HG03571 (cell line): ENCODE results near the gene CLCN3.
A peak's percentile ranks its signal among the peaks of the same experiment; 100 is the strongest.
"Not testable (repeated sequence)": the region's sequence is repeated elsewhere in the genome, so short reads cannot be mapped to it uniquely, and the experiment has no call there.

Experiments
- ATAC-seq: cut with Tn5 transposase; IDR thresholded peaks from one replicate; pipeline ENCODE4 v1.9.1; 2021; ENCODE audit not compliant: unreplicated experiment

The CLCN3 gene

DNA sequence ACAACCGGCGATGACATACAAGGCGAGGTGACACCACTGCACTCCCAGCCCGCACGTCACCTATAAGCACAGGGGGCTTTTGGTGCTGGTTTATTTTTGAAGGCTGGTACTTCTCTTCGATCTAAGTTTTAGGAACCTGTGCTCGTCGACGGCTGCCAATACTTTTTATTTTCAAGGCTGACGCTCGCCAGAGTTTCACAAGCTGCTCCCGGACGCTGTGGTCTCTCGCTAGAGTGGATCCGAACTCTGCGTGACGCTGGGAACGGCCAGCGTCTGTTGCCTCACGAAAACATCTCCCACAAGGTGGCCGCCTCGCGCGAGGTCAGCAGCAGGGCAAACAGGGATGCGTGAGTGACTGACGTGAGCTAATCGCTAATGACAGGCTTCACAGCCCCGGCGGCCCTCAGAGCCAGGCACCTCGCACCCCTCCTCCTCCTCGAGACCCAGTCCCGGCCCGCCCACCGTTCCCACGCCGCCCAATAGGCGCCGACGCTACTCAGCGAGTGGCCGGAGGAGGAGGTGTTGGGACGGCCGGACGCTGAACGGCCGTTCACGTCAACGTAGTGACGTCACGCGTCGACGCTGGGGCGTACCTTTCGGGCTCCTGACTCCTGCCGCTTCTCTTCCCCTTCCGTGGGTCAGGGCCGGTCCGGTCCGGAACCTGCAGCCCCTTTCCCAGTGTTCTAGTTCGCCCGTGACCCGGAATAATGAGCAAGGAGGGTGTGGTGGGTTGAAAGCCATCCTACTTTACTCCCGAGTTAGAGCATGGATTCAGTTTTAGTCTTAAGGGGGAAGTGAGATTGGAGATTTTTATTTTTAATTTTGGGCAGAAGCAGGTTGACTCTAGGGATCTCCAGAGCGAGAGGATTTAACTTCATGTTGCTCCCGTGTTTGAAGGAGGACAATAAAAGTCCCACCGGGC is at the start of gene CLCN3:
CLCN3 (plus strand) TSS at position 621 of the 922 bp plus-strand sequence. CDS start 15,351 bp downstream, outside the sequence.
- peak; percentile 94 for ATAC-seq

DNA sequence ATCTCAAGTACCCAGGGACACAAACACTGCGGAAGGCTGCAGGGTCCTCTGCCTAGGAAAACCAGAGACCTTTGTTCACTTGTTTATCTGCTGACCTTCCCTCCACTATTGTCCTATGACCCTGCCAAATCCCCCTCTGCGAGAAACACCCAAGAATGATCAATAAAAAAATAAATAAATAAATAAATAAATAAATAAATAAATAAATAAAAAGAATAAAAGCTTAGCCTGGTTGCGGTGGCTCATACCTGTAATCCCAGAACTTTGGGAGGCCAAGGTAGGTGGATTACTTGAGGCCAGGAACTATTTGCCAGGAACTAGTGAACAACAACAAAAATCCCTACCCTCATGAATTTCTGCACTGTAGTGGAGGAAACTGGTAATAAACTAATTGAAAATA is 49.4 kb upstream of the CLCN3 start:
- not testable (repeated sequence) for ATAC-seq

DNA sequence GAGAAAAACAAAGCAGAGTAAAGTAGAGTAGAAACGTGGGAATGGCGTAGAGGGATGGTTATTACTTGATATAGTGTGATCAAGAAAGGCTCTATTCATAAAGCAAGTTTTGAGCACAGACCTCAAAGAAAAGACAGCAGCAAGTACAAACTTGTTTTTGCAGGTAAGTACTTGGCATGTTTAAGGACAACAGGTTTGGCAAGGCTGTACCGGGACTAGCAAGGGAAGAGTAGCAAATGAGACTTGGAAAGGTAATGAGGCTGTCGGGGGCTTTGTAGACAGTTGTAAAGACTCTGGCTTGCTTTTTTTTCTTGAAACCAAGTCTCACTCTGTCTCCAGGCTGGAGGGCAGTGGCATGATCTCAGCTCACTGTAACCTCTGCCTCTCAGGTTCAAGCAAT is 48.9 kb upstream of the CLCN3 start:
- no peak for ATAC-seq

DNA sequence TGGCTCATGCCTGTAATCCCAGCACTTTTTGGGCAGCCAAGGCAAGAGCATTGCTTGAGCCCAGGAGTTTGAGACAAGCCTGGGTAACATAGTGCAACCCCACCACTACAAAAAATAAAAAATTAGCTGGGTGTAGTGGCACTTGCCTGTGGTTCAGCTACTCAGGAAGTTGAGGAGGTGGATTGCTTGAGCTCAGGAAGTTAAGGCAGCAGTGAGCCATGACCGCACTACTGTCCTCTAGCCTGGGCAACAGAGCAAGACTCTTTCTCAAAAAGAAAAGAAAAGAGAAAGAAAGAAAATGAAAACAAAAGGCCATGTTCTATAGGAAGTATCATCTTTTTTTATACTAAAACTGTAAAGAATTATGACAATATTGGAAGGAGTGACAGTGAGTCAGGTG is 46.5 kb upstream of the CLCN3 start:
- peak; percentile 64 for ATAC-seq

DNA sequence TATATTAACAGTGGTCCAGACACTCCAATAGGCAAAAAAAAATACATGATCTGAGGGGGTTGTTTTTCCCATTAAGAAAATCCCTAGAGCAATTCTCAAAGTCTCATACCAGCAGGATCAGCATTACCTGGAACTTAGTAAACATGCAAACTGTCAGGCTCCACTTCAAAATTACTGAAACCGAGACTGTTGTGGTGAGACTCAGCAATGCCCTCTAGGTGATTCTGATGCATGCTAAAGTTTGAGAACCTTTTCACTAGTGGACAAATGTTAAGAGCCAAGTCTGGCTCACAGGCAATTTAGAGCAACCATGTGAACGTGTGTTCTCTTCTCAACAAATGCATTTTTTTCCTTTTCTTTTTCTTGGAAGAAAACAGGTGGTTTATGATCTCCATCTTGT is 38.2 kb upstream of the CLCN3 start:
- peak; percentile 91 for ATAC-seq

DNA sequence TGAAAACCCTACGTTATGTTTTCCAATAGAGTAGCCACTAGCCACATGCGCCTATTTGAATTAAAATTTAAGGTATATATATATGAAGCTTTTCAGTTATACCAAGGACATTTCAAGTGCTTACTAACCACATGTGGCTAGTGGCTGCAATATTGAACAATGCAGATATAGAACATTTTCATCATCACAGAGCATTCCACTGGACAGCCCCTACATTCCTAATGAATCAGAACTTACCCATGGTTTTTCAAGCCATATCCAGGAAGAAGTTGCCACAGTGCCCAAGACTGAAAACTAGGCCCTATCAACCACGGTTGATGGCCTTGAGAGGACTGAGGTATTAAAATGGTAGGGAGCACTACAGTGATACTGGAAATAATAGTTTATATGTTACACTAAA is 37.7 kb upstream of the CLCN3 start:
- no peak for ATAC-seq

DNA sequence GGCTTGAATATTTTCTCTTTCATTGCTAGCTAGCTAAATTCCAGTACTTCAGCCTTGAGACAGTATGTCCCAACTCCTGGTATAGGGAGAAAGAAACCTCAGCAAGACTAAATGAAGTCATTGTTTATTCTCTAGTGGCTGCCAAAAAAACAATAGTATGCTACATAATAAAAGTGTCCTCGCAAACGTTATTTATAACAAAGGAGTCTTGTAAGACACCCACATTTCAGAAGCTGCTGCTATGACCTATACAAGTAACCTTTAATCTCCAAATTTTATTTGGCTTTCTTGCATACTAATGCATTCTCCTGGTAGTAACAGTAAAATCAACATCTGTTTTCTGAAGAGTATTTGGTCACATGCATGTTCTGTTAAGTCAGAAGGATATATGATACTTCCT is 36.8 kb upstream of the CLCN3 start:
- no peak for ATAC-seq

DNA sequence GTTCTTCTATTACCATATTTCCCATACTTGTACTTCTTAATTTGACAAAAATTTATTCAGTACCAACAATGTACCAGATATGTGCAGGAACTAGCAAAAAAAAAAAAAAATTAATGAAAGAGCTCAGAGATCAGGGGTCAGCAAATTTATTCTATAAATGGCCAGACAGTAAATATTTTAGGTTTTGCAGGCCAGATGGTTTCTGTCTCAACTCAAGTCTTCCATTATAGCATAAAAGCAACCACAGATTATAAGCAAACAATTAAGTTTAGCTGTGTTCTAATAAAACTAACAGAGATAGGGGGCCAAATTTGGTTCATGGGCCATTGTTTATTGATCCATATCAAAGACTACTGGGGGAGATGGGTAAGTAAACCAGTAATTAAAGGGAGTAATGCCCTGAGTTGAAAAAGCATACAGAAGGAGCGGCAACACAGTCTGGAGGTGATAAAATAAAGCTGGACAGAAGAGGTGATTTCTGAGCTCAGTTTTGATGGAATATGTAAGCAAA is 27.3 kb upstream of the CLCN3 start:
- no peak for ATAC-seq

DNA sequence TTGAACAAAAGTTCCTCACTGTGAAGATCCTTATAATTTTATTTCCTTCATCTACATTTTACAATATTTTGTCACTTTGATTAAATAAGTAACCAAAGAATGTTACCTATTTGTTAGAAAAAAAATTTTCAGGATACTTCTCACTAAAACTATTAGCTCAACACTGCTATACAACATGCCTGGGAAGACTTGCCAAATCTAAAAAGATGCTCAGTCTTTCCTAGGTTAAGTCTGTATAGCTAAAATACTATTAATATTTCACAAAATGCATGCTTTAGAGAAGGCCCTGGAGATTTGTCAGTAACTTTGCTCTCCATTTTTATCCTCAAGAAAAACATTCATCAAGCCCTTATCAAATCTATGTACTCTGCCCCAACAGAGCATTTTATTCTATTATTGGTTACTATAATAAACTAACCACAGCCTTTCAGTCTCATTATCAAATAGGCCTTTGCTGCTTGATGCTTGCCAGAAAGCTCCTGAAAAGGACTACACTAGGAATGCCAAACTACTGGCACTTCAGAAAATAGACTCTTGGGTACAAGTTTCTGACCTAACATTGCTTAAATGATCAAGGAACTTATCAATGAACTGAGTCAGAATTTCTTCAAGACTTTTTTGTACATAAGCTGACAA is 25.7 kb upstream of the CLCN3 start:
- no peak for ATAC-seq

DNA sequence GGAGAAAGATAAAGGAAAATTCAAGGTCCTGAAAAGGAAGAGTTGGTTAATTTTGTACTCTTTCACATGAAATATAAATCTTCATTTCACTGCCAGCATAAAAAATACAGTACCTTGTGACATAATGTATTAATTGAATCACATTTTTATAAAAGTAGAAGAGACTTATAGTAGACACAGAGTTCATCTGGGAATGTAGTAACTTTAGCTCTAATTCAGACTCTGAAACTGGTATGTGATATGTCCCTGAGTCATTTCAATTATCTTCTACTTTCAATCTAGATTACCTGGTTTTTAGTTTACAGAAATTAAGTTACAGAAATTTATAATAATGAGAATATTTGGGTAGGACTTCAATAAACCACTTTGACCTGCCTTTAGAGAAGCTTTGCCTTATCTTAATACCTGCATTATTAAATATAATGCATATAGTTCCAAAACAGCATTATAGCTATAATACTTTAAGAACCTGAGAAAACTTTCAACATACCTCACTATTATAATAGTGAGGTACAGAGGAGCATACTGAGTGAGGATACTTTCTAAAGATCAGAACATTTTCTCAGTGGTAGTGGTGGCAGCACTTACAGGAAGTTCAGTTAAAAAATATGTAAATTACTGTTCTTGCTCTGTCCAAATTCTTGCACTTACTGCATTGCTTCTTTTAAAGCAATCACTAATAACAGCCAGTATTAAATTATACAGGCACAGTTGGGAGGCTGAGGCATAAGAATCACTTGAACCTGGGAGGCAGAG is 19.2 kb upstream of the CLCN3 start:
- peak; percentile 51 for ATAC-seq

DNA sequence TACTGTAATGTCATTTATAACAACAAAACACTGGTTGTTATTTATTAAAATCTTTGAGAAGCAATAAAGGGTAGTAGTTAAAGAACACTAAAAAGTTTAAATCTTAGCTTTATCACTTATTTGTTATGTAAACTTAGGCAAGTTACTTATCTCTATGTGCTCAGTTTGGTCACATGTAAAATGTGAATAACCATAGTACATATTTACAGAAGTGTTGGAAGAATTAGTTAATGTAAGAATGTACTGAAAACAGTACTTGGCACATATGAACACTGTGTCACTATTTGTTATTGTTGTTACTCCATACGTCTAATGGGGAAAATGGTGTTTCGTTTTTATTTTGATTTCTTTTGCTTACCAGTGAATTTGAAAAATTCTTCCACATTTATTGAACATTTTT is 17.1 kb upstream of the CLCN3 start:
- ATAC-seq: no peak

DNA sequence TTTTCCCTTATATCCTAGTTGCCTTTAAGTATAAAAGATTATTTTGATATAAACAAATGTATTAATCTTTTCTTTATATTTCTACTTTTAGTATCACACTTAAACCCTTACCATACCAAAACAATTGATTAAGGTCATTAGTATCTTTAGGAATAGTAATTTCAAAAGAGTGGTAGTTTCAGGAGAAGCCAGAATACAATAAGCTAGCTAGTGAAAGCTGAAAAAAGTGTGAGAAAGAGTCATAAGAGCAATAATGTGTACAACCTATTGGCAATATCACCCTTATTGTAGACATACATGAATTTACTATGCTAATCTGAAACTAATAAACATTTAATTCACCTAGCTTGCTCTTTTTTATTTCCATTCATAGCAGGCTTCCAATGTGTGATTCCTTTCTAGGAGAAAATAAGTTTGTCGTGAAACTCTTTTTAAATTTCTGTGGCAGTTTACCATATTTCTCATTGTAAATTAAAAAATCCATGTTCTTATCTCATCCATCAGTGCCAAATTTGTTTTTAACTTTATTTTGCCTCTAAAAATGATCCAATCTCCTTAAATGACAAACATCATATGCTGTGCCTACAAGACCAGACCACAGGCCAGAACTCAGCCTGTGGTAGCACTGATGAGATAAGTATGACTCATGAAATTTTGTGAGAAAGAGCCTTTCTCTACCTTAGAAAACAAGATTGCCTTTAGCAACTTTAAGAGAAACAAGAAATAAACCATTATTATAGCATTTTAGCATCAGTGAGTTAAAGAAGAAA is 16.1 kb upstream of the CLCN3 start:
- no peak for ATAC-seq

DNA sequence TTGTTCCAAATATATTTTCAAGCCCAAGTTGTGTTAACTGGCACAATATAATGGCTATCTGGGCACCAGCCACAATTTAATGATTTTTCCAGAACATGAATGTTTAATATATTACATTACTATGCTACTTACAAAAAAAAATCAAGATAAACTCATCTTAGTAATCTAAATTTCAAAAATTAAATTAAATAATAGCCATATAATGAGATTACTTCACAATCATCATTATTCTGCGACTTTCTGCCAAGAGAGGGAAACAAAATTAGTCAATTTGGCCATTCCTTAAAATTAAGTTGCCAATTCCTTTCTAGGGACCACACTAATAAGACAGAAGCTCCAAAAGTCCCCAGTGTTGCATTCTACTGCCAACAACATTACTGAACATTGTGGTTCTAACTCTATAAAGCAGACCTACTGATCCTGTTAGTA is 15.5 kb upstream of the CLCN3 start:
- ATAC-seq: no peak

DNA sequence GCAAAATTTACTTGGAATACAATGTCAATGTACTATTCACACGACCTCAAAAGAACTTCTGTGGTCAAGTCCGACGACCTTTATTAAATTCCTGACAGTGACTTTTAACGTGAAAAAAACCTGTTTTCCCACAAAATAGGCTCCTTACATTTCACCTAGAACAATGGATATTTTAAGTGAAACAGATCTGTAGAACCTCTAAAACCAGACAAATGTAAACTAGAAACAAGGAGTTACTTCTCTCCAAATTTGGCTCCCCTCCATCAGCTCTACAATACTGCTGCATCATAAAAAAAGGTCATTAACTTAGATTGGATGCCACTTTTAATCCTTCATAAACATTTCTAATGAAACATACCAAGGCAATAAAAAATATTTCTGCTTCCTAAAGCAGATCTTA is 9.2 kb upstream of the CLCN3 start:
- no peak for ATAC-seq

DNA sequence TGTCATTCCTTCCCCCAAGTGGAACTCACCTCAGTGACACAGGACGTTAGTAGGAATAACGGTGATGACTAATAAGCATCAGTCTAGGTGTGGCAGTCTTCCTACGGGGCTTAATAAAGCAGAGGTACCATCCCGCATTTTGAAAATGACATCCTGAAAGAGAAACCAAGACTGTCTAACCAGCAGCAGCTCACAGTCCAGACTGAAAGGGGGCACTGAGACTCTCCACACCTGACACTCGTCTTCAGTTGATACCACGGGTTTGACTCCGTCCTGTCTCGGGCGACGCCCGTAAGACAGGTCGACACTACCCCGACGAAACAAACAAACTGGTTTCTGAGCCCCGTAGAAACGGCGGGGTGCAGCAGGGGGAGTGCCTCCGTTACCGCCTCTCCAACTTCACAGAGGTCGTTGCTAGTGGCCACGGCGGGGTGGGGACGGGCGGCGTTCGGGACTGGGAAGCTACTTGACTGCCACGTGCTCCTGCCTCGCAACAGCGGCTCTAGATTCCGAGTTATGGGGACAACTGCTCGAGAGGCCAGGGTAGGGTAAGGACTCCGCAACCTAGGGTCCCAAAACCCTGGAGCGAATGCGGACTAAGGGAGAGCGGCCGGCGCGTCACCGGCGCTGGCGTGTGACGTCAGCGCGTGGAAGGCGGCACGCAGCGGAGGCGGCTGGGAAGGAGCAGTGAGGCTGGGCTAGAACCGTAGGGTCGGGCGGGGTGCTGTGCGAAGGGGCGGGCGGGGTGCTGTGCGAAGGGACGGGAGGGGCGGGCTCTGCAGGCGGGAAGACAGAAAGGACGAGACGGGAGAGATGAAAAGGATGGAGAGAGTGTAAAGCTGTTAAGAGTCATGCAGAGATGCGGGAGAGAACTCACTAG is 8.1 kb upstream of the CLCN3 start, which contains the start of gene NEK1:
NEK1 (minus strand) TSS at position 593 of the 880 bp plus-strand sequence. CDS start 9,953 bp downstream, outside the sequence.
- peak; percentile 96 for ATAC-seq

DNA sequence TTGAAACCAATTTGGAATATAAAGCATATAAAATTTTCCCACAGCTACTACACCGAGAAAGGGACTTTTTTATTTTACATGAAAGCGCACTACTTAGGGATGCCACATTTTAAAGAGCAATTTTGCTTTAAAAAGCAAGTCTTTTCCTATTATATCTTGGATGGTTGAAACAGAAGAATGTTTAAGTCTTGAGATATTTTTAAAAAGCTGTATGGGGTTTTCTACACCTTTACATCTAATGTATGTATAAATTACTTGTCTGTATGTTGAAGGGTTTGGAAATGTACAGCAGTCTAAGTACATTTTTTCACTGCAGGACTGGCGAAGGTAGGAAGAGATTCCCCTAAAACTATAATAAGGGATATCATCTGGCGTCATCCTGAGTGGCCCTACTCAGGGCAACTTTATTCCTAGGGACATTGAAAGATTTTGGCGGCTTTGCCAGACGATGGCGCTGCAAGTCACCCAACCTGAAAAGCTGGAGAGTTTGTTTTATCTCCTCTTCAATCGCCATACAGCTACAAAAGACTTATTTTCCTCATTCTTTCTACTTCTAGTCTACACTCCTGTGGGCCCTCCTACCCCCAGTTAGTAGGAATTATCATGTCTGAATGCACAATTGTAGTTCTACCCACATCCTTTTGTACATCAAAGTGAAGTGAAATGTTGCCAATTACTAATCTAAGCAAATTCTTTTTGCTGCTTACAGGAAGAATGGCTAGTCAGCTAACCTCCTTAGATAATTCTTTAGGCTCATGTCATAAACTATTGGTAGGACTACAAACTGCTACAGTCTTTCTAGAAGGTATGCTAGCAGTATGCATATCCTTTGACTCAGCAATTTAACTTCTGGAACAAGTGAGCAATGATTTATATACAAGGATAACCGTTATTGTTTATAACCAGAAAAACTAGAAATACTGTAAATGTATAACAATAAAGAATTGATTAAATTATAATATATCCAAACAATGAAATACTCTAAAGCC is 7.2 kb upstream of the CLCN3 start:
- peak; percentile 42 for ATAC-seq

DNA sequence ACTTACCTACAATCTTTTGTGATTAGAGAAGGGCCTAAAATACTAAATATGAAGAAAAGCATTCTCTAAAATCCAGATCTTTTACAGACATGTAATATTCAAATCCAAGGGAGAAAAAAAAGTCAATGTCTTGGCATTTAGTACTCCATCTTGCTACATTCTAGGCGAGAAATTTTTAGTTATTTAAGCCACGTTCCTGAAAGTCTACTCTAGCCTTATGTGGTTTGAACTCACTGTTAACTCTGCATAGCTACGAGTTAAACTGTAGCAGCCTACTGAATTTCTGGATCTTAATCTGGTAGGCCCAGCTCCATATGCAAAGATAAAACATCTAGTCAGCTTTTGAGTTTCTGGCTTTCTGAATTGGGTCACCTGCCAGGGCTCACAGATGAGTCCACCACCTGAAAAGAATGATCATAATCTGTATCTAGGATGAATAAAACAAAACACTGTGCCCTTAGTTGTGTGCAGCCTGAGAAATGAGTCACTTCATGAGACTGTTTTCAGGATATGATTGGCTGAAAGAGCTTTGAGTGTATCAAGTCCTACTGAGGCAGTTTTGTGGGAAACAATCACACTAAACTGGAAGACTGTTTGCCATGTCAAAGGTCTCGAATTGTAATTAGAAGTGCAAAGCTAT is 4.8 kb upstream of the CLCN3 start:
- ATAC-seq: no peak

DNA sequence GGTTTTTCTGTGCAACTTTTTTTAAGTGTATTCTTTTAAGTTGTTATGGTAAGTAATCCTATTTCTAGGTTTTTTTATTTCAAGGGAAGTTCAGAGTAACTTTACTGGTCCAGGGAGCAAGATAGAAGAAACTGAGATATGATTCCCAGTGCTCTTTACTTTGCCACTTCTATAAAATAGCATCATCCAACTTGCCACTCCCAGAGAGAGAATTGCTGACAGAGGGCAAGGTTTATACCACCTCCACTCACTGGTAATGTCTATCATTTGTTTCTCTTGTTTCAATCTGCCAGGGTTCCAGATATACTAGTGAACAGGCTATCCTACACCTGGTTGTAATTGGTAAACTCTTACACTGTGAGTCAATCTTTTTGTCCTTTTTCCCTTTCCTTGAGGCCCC is 3.5 kb upstream of the CLCN3 start:
- no peak for ATAC-seq
